Brain microvascular endothelial cell (primary cell): ENCODE data around the gene ZIC1.

Source experiments
- DNase-seq: peaks from one replicate; pipeline ENCODE4 v3.0.0-alpha.2; 2020
- H3K27ac ChIP-seq: fragments of 250-450 bp; sonication (Bioruptor Pico); 2 replicates; pipeline ENCODE4 v1.5.1; 2020; ENCODE audit warnings: mild to moderate bottlenecking, moderate library complexity
- H3K27me3 ChIP-seq: fragments of 250-450 bp; sonication (Bioruptor Pico); replicated peaks from 2 replicates; pipeline ENCODE4 v1.5.1; 2020; ENCODE audit warnings: mild to moderate bottlenecking
- H3K36me3 ChIP-seq: fragments of 250-450 bp; sonication (Bioruptor Pico); replicated peaks from 2 replicates; pipeline ENCODE4 v1.5.1; 2020; ENCODE audit warnings: mild to moderate bottlenecking
- H3K4me3 ChIP-seq: 2 replicates; pipeline ENCODE4 v1.5.1; 2011; ENCODE audit warnings: low read depth, mild to moderate bottlenecking, control low read depth, low read length, moderate library complexity
- CTCF ChIP-seq: IDR thresholded peaks from 2 replicates; pipeline ENCODE4 v1.5.1; 2011; ENCODE audit warnings: low read depth, mild to moderate bottlenecking, moderate library complexity, low read length, control low read depth, inconsistent platforms; ENCODE audit errors: missing control alignments
- in situ Hi-C: cut with HindIII; loops from 2 replicates; pipeline ENCODE4 v1.10.0; 2017; ENCODE audit warnings: low sequenced_read_pairs, low pct_ligation_motif_present

Gene ZIC1

GRCh38 chr3:147405231-147406027 is 3.7 kb upstream of the ZIC1 start:
- no peak for TF ChIP-seq CTCF
- Histone ChIP-seq H3K27me3 (no peaks in the 10 kb centered on the region), H3K36me3 (no peaks in the 10 kb centered on the region), H3K27ac (no peak overlapping the region), H3K4me3 (no peak overlapping the region)
- no peak for DNase-seq
- in situ Hi-C loops = loop anchor here (25.0 kb wide), 1 partner anchor 682 kb away; no protein-coding TSS in a partner anchor

GRCh38 chr3:147406028-147406931 is 2.9 kb upstream of the ZIC1 start, which contains the start of gene ZIC4:
ZIC4 (minus strand) TSS chr3:147406543; CDS start chr3:147402797, 3,746 bp downstream.
- H3K27me3 ChIP-seq = no peaks in the 10 kb centered on the region
- DNase-seq = no peak
- H3K4me3 ChIP-seq = peak within 1 kb of the TSS; percentile 50
- H3K27ac ChIP-seq = peak within 1 kb of the TSS; percentile 85
- H3K36me3 ChIP-seq = no peaks in the 10 kb centered on the region
- no peak for TF ChIP-seq CTCF
- in situ Hi-C loops = loop anchor here (25.0 kb wide), 1 partner anchor 681 kb away; no protein-coding TSS in a partner anchor

GRCh38 chr3:147407114-147407497 is 2.1 kb upstream of the ZIC1 start:
- H3K27me3 ChIP-seq = no peaks in the 10 kb centered on the region
- peak overlapping the region; percentile 50 for H3K4me3 ChIP-seq
- H3K36me3 ChIP-seq = no peaks in the 10 kb centered on the region
- no peak for TF ChIP-seq CTCF
- DNase-seq = no peak
- in situ Hi-C loops = loop anchor here (25.0 kb wide), 1 partner anchor 680 kb away; no protein-coding TSS in a partner anchor
- H3K27ac ChIP-seq = peak overlapping the region; percentile 85

GRCh38 chr3:147407498-147408187 is 1.5 kb upstream of the ZIC1 start:
- Histone ChIP-seq H3K27ac (peak overlapping the region; percentile 85), H3K27me3 (no peaks in the 10 kb centered on the region), H3K4me3 (peak overlapping the region; percentile 50), H3K36me3 (peaks cover 3% of the 10 kb centered on the region)
- DNase-seq = no peak
- in situ Hi-C loops = loop anchor here (25.0 kb wide), 1 partner anchor 680 kb away; no protein-coding TSS in a partner anchor
- TF ChIP-seq CTCF = no peak
